Lower leg skin (tissue), 4 donors: ENCODE results near the gene GDPD1. TPM values are rescaled to one million over a fixed set of nuclear protein-coding genes. Genes with fewer than 3 reads are reported as not detected.
"Not testable (repeated sequence)": the region's sequence is repeated elsewhere in the genome, so short reads cannot be mapped to it uniquely, and the experiment has no call there.

Experiments used
- DNase-seq, 2 donors: peaks; one replicate each; pipeline ENCODE4 v3.0.0-alpha.2; 2019; ENCODE audit warnings: low spot score in 2 of 2
- H3K4me3 ChIP-seq: fragments of 200-600 bp; sonication (generic); 2 replicates; pipeline ENCODE4 v1.5.1; 2017; ENCODE audit warnings: mild to moderate bottlenecking, low read depth; ENCODE audit not compliant: poor library complexity, severe bottlenecking
- CTCF ChIP-seq, 3 donors: fragments of 450-650 bp; IDR thresholded peaks; one replicate each; pipeline ENCODE4 v1.5.1; 2016; ENCODE audit warnings: antibody characterized with exemption in 3 of 3, mild to moderate bottlenecking in 3 of 3, moderate library complexity in 2 of 3
- POLR2A ChIP-seq, 2 donors: fragments of 450-650 bp; IDR thresholded peaks; one replicate each; pipeline ENCODE4 v1.6.1; 2016 to 2017; ENCODE audit warnings: antibody characterized with exemption in 2 of 2, mild to moderate bottlenecking in 1 of 2, moderate library complexity in 1 of 2
- WGBS, 2 donors: methylation state at CpG; one replicate each; pipeline ENCODE4 v1.1.5; 2018; 5-methylcytosine and 5-hydroxymethylcytosine counted together
- intact Hi-C: fragments of 100-400 bp; cut with DNase I; formaldehyde crosslinking; loops from one replicate; pipeline ENCODE4 v1.15.0; 2023; ENCODE audit warnings: low total_unique reads
- total RNA-seq, 4 donors: library from RNA; depleted of rRNA; stranded (reverse); fragments of >200 nt; gene quantifications; one replicate each; pipeline ENCODE4 v1.1.0, GENCODE V29; 2016

GDPD1 gene
- total RNA-seq, 4 donors from 2014 or later, result 1.0 to 14.0 (median 3.8) TPM

- peak in 1 of 2 donors; percentile 59 for DNase-seq
- intact Hi-C loops, result no loop called here
- 90 to 93% methylated on average over 4 of the region's 4 CpGs for WGBS, 2 donors
- TF ChIP-seq CTCF (IDR thresholded peaks at IDR 0.05) (no peak), POLR2A (IDR thresholded peaks at IDR 0.05) (no peak)
- H3K4me3 ChIP-seq, result no peak overlapping the region
Measured at GRCh38 chr17:59199398-59199797, 20.9 kb upstream of the GDPD1 start.

GRCh38 chr17:59202320-59202719 lies 18.0 kb upstream of the GDPD1 start:
- DNase-seq, result no peak
- 89 to 100% methylated on average over 1 of the region's 1 CpG for WGBS, 2 donors
- TF ChIP-seq POLR2A (IDR thresholded peaks at IDR 0.05) (no peak), CTCF (IDR thresholded peaks at IDR 0.05) (no peak)
- intact Hi-C loops, result no loop called here
- no peak overlapping the region for H3K4me3 ChIP-seq

- peak in 1 of 2 donors; percentile 59 for DNase-seq
- WGBS, 2 donors, result 95 to 96% methylated on average over 16 of the region's 16 CpGs
- TF ChIP-seq POLR2A (IDR thresholded peaks at IDR 0.05) (no peak), CTCF (IDR thresholded peaks at IDR 0.05) (no peak)
- intact Hi-C loops, result loop anchor here (5.0 kb wide), 1 partner anchor 223 kb away; no protein-coding TSS in a partner anchor
- H3K4me3 ChIP-seq, result no peak overlapping the region
Measured at GRCh38 chr17:59219370-59219769, 941 bp upstream of the GDPD1 start.

- no peak for DNase-seq
- intact Hi-C loops, result loop anchor here (5.0 kb wide), 1 partner anchor 222 kb away; no protein-coding TSS in a partner anchor
- WGBS, 2 donors, result 23 to 26% methylated on average over 7 of the region's 7 CpGs
- H3K4me3 ChIP-seq, result no peak overlapping the region
- TF ChIP-seq CTCF (IDR thresholded peaks at IDR 0.05) (no peak), POLR2A (IDR thresholded peaks at IDR 0.05) (no peak)
Measured at GRCh38 chr17:59219992-59220327, 351 bp upstream of the GDPD1 start.

GRCh38 chr17:59221159-59221847 lies 992 bp downstream of the GDPD1 start:
- TF ChIP-seq CTCF (IDR thresholded peaks at IDR 0.05) (no peak), POLR2A (IDR thresholded peaks at IDR 0.05) (no peak)
- intact Hi-C loops, result no loop called here
- no peak for DNase-seq
- 9% methylated on average over 17 of the region's 17 CpGs for WGBS, 2 donors
- H3K4me3 ChIP-seq, result peak overlapping the region; percentile 85

- TF ChIP-seq CTCF (IDR thresholded peaks at IDR 0.05) (no peak), POLR2A (IDR thresholded peaks at IDR 0.05) (no peak)
- H3K4me3 ChIP-seq, result no peak overlapping the region
- no peak for DNase-seq
- intact Hi-C loops, result no loop called here
- 96 to 97% methylated on average over 7 of the region's 7 CpGs for WGBS, 2 donors
Measured at GRCh38 chr17:59223813-59224212, 3.5 kb downstream of the GDPD1 start.

GRCh38 chr17:59228588-59228987 lies 8.3 kb downstream of the GDPD1 start:
- H3K4me3 ChIP-seq, DNase-seq, intact Hi-C loops: not testable (repeated sequence)
- WGBS, 2 donors, result 93 to 96% methylated on average over 1 of the region's 1 CpG
